Measurements from ENCODE around the gene TRERF1.

TRERF1 gene

DNA sequence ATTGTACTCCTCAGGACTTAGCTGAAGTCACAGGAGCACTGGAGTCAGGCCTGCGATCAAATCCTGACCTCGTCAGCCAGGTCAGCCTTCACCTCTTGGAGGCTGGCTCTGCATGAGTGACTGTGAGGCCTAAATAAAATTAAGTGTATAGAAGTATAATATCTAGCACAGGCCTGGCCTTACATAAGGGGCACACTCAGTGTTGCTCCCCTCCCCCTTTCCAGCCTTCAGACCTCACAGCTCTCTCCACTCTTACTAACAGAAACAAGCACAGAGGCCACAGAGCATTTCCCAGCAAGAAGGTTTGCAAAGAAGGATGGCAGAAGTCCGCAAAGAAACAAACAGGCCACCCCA is 84.8 kb downstream of the TRERF1 start:
- no peak for DNase-seq (ENCODE audit: low read depth, low spot score)

- no peak for DNase-seq (ENCODE audit: low read depth, low spot score)
Measured at GRCh38 chr6:42366011-42366705, 85.6 kb downstream of the TRERF1 start.

DNA sequence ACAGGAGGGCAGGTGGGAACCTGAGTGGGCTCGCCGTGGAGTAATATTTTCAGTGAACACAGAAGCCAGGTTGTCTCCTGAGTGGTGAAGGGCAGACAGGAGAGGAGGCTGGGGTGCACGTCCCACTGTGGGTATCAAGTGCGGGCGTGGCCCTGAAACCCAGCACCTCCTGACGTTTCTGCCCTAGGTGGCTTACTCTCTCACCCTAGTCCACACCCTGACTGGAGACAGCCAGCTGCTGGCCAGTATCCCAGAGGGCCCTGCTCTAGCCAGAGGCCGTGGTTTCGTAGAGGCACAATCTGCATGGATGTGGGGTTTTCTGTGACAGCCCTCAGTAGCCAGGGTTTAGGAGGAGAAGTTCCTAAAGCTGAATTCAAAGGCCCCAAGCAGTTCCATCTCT is 86.7 kb downstream of the TRERF1 start:
- no peak for DNase-seq (ENCODE audit: low read depth, low spot score)

DNA sequence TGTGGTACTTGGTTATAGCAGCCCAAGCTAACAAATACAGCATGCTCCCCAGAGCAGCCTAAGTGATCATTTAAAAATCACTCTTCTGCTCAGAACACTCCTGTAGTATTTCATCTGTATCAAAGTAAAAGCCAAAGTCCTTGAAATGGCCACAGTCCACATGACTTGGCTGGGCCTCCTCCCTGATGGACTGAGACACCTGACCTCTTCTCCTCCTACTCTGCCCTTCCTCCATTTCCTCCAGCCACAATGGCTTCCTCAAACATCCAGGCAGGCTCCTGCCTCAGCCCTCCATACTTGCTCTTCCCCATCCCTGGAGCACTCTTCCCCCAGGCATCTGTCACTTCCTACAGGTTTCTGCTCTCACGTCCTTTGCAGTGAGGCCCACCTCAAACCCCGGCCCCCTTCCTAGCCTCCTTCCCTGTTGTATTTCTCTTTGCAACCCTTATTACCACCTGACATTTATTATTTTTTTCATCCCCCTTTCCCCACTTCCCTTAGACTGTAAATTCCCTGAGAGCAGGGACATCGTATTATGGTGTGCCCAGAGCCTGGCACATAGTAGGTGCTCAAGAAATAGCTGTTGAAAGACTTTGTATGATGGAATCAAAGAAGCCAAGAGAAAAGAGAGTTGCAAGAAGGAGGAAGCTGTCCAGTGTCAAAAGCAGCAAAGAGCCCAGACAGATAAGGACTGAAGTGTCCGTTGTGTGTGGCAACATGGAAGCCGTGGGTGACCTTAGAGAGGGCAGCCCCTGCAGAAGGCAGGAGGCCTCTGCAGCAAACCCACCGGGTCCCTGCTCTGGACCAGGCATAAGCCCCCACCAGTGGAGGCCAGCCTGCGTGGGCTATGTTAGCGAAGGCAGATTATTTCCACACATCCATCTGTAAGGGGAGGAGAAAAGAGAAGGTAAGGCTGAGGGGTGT is 87.5 kb downstream of the TRERF1 start:
- DNase-seq (ENCODE audit: low read depth, low spot score) = no peak

GRCh38 chr6:42361036-42361435 is 90.7 kb downstream of the TRERF1 start:
- DNase-seq (ENCODE audit: low read depth, low spot score) = no peak

GRCh38 chr6:42359021-42359420 is 92.7 kb downstream of the TRERF1 start:
- DNase-seq (ENCODE audit: low read depth, low spot score) = no peak

GRCh38 chr6:42355416-42355815 is 96.3 kb downstream of the TRERF1 start:
- no peak for DNase-seq (ENCODE audit: low read depth, low spot score)

DNA sequence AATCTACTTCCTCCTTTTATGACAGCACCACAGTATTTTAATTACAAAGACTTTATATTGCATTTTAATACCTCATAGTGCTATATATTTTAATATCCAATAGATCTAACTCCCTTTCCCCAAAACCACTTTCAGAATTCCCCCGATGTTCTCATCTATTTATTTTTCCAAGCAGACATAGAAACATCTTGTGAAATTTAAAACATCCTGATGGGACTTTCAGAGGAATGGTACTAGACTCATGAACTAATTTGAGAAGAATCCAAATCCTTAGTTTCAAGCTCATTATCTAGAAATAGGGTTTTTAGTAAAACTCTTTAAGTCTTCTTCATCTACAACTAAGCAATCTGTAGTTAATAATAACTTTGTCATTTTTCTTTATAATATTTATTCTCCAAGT is 97.0 kb downstream of the TRERF1 start:
- DNase-seq (ENCODE audit: low read depth, low spot score) = no peak

DNA sequence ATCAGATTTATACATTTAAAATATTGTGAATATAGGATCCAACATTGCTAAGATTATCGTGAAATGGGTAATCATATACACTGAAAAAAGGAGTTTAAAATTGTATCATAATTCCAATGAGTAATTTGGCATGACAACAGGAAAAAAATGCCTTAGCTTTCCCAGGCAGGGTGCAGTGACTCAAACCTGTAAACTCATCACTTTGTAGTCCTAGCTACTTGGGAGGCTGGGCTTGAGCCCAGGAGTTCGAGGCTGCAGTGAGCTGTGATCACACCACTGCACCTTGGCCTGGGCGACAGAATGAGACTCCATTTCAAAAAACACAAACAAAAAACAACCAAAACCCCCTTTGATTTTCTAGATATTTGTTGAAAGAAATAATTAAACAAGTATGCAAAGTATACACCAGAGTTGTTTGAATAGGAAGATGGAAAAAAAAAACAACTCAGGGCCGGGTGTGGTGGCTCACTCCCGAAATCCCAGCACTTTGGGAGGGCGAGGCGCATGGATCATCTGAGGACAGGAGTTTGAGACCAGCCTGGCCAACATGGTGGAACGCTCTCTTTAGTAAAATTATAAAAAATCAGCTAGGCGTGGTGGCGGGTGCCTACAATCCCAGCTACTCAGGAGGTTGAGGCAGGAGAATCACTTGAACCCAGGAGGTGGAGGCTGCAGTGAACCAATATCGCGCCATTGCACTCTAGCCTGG is 98.7 kb downstream of the TRERF1 start:
- no peak for DNase-seq (ENCODE audit: low read depth, low spot score)

DNA sequence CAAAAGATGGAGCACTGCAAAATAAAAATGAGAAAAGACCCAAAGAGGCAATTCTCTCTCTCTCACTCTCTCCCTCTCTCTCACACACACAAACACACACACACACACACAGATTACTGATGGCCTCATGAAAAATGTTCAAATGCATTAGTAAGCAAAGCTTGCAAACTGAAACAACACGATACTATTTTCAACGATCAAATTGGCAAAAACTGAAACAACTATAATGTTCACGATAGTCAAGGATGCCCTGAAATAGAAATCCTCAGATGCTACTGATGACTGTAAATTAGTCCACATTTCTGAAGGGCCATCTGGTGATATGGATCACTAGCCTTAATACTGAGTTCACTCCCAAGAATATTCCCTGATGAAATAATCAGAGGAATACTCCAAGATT is 100.8 kb downstream of the TRERF1 start:
- DNase-seq (ENCODE audit: low read depth, low spot score) = no peak

- DNase-seq (ENCODE audit: low read depth, low spot score) = no peak
Measured at GRCh38 chr6:42349753-42350511, 101.8 kb downstream of the TRERF1 start.

- DNase-seq (ENCODE audit: low read depth, low spot score) = no peak
Measured at GRCh38 chr6:42347456-42347855, 104.3 kb downstream of the TRERF1 start.

- DNase-seq (ENCODE audit: low read depth, low spot score) = no peak
Measured at GRCh38 chr6:42345696-42346416, 105.9 kb downstream of the TRERF1 start.

DNA sequence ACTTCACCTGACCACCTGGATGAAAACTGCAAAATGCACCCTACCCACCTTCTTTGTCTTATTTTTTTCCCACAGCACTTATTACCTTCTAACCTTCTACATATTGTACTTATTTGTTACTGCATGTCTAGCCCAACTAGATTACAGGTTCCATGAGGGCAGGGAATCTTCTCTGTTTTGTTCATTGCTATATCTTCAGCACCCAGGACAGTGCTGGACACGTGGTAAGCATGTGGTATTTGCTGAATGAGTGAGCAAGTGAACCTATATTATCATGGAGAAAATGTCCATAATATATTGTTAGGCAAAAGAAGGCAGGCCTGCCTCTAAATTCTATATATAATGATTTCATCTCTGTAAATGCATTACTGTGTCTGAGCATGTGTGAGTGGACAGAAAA is 107.0 kb downstream of the TRERF1 start:
- no peak for DNase-seq (ENCODE audit: low read depth, low spot score)

DNA sequence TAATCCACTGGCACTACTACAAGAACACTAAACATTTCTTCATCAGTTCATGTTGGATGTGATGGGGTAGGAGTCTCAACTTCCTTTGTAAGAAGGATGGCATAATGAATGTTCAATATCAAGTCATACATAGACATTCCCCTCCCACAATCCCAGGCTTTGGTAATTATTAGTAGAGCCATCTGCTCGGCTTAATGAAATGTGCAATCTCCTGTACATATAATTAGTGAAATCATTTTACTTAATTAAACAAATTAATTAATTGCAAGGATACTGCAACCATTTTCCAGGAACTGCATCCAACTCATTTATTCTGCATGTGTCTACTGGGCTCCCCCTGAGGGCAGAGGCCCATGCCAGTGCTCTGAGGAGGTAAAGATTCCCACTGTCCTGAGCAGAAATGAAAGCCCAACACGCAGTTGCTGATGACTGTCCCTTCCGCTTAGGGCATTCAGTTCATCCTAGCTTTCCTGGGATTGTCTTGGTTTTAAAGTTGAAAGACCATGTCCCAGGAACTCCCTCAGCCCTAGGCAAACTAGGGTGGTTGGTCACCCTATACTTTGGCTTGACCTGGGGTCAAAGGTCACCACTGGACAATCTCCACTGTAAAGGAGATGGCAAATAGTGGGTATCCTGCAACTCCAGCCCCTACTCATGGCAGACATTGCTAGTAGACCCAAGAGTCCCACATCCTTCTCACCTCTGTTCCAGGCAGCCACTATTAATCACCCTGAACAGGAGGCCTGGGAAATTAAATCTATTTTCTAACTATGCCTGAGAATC is 109.8 kb downstream of the TRERF1 start:
- DNase-seq (ENCODE audit: low read depth, low spot score) = no peak

DNA sequence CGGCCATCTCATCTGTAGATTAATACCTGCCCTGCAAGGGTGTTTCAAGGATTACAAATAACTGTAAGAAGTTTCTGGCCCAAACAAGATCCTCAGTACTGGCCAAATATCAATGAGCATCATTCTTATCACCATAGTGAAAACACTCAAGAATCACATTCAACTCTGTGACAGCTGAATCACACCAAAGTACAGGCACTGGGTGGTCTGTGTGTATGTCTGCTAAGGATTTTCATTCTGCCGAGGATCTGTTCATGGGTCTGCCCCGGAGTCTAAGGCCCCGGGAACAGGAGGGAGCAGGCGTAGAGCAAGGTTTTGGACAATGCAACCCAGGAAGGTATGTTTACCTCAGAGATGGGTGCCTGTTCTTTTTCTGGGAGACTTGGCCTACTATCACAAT is 110.5 kb downstream of the TRERF1 start:
- DNase-seq (ENCODE audit: low read depth, low spot score) = no peak

DNA sequence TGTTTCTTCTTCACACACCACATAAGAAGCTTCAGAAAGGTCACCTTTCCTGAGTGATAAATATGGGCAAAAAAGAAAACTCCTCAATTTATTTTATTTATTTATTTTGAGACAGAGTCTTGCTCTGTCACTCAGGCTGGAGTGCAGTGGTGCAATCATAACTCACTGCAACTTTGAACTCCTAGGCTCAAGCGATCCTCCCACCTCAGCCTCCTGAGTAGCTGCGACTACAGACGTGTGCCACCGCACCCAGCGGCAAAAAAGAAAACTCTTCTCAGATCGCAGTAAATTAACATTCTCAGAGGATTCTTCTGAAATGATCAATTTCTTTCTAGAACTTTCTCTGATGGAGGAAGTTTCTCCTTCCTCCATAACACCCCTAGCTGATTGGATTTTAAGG is 111.2 kb downstream of the TRERF1 start:
- no peak for DNase-seq (ENCODE audit: low read depth, low spot score)

DNA sequence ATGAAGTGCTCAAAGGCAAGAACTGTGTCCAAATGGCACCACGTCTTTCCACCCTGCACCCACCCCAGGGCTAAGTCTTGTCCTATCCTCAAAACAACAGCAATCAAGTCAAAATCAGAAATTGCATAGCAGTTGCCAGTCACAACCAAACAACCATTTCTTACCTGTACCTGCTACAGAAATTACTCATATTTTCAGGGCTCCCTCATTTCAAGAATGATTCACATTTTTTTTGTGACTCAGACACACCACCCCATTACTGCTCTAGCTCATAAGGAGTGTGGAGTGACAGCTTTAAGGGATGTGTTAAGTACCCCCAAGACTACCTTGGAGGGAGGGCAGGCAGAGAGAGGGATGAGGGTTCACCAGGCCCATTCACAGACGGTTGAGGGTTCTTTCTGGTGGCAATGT is 111.7 kb downstream of the TRERF1 start:
- DNase-seq (ENCODE audit: low read depth, low spot score) = no peak

GRCh38 chr6:42338744-42339222 is 112.9 kb downstream of the TRERF1 start:
- no peak for DNase-seq (ENCODE audit: low read depth, low spot score)

Measured in activated naive CD8-positive, alpha-beta T cell treated with anti-CD3 and anti-CD28 coated beads, Interleukin-2, amount 50 U/mL, for 16 hours (primary cell).